Measurements from ENCODE around the gene ATP2B2.

ATP2B2 gene

GRCh38 chr3:10317311-10317960 is 187.9 kb downstream of the ATP2B2 start:
- Histone ChIP-seq H3K4me3 (ENCODE audit: low read length) (no peak overlapping the region), H3K4me1 (ENCODE audit: control insufficient read depth, insufficient read depth, low read length) (no peaks in the 10 kb centered on the region), H3K27ac (ENCODE audit: low read length) (no peak overlapping the region), H3K27me3 (ENCODE audit: control insufficient read depth, insufficient read depth, low read length) (no peaks in the 10 kb centered on the region), H3K9me3 (ENCODE audit: control insufficient read depth, insufficient read depth, low read length) (no peaks in the 10 kb centered on the region), H3K36me3 (ENCODE audit: control insufficient read depth, insufficient read depth, low read length) (peaks cover 38% of the 10 kb centered on the region)
- DNase-seq (ENCODE audit: low read depth, low spot score): no peak
- no CpG with 5 or more reads among the region's 4 CpGs for WGBS (ENCODE audit: insufficient coverage, insufficient read length)

DNA sequence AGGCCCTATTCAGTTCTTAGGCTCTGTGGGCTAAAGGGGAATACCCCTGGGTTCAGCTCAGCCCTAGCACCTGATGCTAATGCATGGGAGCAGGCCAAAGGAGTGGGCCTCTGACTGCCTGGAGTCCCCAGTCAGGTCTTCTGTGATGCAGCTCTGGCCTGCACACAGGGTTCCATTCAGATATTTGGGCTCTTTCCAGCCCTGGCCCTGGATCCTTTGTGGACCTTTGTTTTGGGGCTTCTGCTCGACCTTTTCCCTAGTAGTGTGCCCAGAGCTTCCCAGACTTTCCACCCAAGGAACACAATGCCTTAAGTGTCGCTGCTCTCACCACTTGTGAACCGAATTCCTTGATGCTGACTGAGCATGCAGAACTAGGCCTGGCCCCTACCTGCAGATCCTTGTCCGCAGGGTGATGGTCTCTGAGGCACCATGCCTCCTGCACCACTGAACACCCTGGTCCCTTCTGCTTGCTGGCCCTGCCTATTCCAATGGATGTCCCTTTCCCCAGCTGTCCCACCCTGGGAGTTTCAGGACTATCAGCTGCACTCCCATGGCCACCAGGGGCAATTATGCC is 189.5 kb downstream of the ATP2B2 start:
- peaks cover 48% of the 10 kb centered on the region for H3K36me3 ChIP-seq (ENCODE audit: control insufficient read depth, insufficient read depth, low read length)
- H3K4me1 ChIP-seq (ENCODE audit: control insufficient read depth, insufficient read depth, low read length): no peaks in the 10 kb centered on the region
- no peaks in the 10 kb centered on the region for H3K9me3 ChIP-seq (ENCODE audit: control insufficient read depth, insufficient read depth, low read length)
- WGBS (ENCODE audit: insufficient coverage, insufficient read length): no CpG with 5 or more reads among the region's 4 CpGs
- DNase-seq (ENCODE audit: low read depth, low spot score): no peak
- H3K27me3 ChIP-seq (ENCODE audit: control insufficient read depth, insufficient read depth, low read length): no peaks in the 10 kb centered on the region
- no peak overlapping the region for H3K27ac ChIP-seq (ENCODE audit: low read length)
- H3K4me3 ChIP-seq (ENCODE audit: low read length): no peak overlapping the region

DNA sequence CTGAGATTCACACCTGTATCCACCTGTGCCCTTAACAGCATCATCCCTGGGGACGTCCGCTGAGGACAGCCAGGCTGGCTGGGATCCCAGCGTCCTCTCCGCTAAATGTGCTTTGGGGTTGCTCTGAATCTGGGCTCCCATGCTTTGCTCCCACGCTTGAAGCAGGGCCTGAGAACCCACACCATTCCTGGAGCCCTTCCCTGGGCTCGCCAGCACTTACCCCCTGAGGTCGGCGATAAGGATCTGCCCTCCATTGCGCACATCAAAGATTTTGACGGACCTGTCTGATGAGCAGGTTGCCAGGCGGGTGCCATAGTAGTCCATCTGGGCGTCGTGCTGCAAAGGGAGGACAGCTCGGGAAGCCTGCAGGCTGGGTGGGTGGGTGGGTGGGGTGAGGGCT is 190.3 kb downstream of the ATP2B2 start:
- Histone ChIP-seq H3K9me3 (ENCODE audit: control insufficient read depth, insufficient read depth, low read length) (no peaks in the 10 kb centered on the region), H3K4me3 (ENCODE audit: low read length) (no peak overlapping the region), H3K27ac (ENCODE audit: low read length) (no peak overlapping the region), H3K27me3 (ENCODE audit: control insufficient read depth, insufficient read depth, low read length) (no peaks in the 10 kb centered on the region), H3K4me1 (ENCODE audit: control insufficient read depth, insufficient read depth, low read length) (no peaks in the 10 kb centered on the region), H3K36me3 (ENCODE audit: control insufficient read depth, insufficient read depth, low read length) (peaks cover 52% of the 10 kb centered on the region)
- DNase-seq (ENCODE audit: low read depth, low spot score): no peak
- no CpG with 5 or more reads among the region's 14 CpGs for WGBS (ENCODE audit: insufficient coverage, insufficient read length)

- H3K9me3 ChIP-seq (ENCODE audit: control insufficient read depth, insufficient read depth, low read length): no peaks in the 10 kb centered on the region
- no peak overlapping the region for H3K4me3 ChIP-seq (ENCODE audit: low read length)
- WGBS (ENCODE audit: insufficient coverage, insufficient read length): no CpG with 5 or more reads among the region's 3 CpGs
- DNase-seq (ENCODE audit: low read depth, low spot score): no peak
- H3K27ac ChIP-seq (ENCODE audit: low read length): no peak overlapping the region
- H3K27me3 ChIP-seq (ENCODE audit: control insufficient read depth, insufficient read depth, low read length): no peaks in the 10 kb centered on the region
- no peaks in the 10 kb centered on the region for H3K4me1 ChIP-seq (ENCODE audit: control insufficient read depth, insufficient read depth, low read length)
- peaks cover 45% of the 10 kb centered on the region for H3K36me3 ChIP-seq (ENCODE audit: control insufficient read depth, insufficient read depth, low read length)
Observed at GRCh38 chr3:10312861-10313260, 192.5 kb downstream of the ATP2B2 start.

- no peak overlapping the region for H3K4me3 ChIP-seq (ENCODE audit: low read length)
- no CpG with 5 or more reads among the region's 10 CpGs for WGBS (ENCODE audit: insufficient coverage, insufficient read length)
- no peak overlapping the region for H3K27ac ChIP-seq (ENCODE audit: low read length)
- no peaks in the 10 kb centered on the region for H3K4me1 ChIP-seq (ENCODE audit: control insufficient read depth, insufficient read depth, low read length)
- no peak for DNase-seq (ENCODE audit: low read depth, low spot score)
- H3K27me3 ChIP-seq (ENCODE audit: control insufficient read depth, insufficient read depth, low read length): no peaks in the 10 kb centered on the region
- peaks cover 42% of the 10 kb centered on the region for H3K36me3 ChIP-seq (ENCODE audit: control insufficient read depth, insufficient read depth, low read length)
- no peaks in the 10 kb centered on the region for H3K9me3 ChIP-seq (ENCODE audit: control insufficient read depth, insufficient read depth, low read length)
Observed at GRCh38 chr3:10312391-10312790, 193.0 kb downstream of the ATP2B2 start.

- Histone ChIP-seq H3K27me3 (ENCODE audit: control insufficient read depth, insufficient read depth, low read length) (no peaks in the 10 kb centered on the region), H3K4me1 (ENCODE audit: control insufficient read depth, insufficient read depth, low read length) (no peaks in the 10 kb centered on the region), H3K27ac (ENCODE audit: low read length) (no peak overlapping the region), H3K4me3 (ENCODE audit: low read length) (no peak overlapping the region), H3K36me3 (ENCODE audit: control insufficient read depth, insufficient read depth, low read length) (peaks cover 42% of the 10 kb centered on the region), H3K9me3 (ENCODE audit: control insufficient read depth, insufficient read depth, low read length) (no peaks in the 10 kb centered on the region)
- no CpG with 5 or more reads among the region's 13 CpGs for WGBS (ENCODE audit: insufficient coverage, insufficient read length)
- DNase-seq (ENCODE audit: low read depth, low spot score): no peak
Observed at GRCh38 chr3:10311710-10312109, 193.7 kb downstream of the ATP2B2 start.

DNA sequence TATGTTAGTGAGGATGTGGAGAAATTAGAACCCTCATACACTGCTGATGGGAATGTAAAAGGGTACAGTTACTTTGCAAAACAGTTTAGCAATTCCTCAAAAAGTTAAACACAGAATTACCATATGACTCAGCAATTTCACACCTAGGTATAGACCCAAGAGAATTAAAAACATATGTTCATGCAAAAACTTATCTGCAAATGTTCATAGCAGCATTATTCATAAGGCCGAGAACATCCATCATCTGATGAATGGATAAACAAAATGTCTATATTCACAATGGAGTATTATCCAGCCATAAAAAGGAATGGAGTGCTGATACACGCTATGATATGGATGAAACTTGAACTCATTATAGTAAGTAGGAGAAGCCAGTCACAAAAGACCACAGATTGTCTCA is 194.8 kb downstream of the ATP2B2 start:
- H3K36me3 ChIP-seq (ENCODE audit: control insufficient read depth, insufficient read depth, low read length): peaks cover 36% of the 10 kb centered on the region
- whole genome bisulfite sequencing (ENCODE audit: insufficient coverage, insufficient read length): no CpG with 5 or more reads among the region's 2 CpGs
- no peak for DNase-seq (ENCODE audit: low read depth, low spot score)

DNA sequence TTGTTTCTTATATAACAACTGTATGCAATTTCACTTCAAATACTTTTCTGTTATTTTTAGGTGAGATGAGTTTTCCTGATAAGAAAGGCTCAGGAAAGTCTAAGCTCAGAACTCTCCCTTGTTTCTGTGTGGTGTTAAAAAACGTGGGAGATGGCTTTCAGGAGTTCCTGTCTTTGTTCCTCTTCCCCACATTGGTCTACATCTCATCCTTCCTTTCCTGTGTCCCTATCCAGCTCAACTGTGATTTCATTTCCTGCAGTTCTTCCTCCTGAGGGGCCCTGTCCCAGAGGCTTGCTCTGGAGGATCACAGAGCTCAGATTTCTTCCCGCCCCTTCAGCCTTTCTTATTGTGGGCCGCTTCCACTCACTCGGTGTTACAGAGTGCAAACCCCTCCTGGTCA is 195.7 kb downstream of the ATP2B2 start:
- Histone ChIP-seq H3K4me1 (ENCODE audit: control insufficient read depth, insufficient read depth, low read length) (no peaks in the 10 kb centered on the region), H3K27me3 (ENCODE audit: control insufficient read depth, insufficient read depth, low read length) (no peaks in the 10 kb centered on the region), H3K27ac (ENCODE audit: low read length) (no peak overlapping the region), H3K4me3 (ENCODE audit: low read length) (no peak overlapping the region), H3K36me3 (ENCODE audit: control insufficient read depth, insufficient read depth, low read length) (peaks cover 36% of the 10 kb centered on the region), H3K9me3 (ENCODE audit: control insufficient read depth, insufficient read depth, low read length) (no peaks in the 10 kb centered on the region)
- no peak for DNase-seq (ENCODE audit: low read depth, low spot score)
- WGBS (ENCODE audit: insufficient coverage, insufficient read length): no CpG with 5 or more reads among the region's 4 CpGs

More for the DNA sequence above, 194.8 kb downstream of the ATP2B2 start:
- H3K27me3 ChIP-seq (ENCODE audit: control insufficient read depth, insufficient read depth, low read length): no peaks in the 10 kb centered on the region
- no peaks in the 10 kb centered on the region for H3K4me1 ChIP-seq (ENCODE audit: control insufficient read depth, insufficient read depth, low read length)
- H3K9me3 ChIP-seq (ENCODE audit: control insufficient read depth, insufficient read depth, low read length): no peaks in the 10 kb centered on the region
- no peak overlapping the region for H3K27ac ChIP-seq (ENCODE audit: low read length)
- H3K4me3 ChIP-seq (ENCODE audit: low read length): no peak overlapping the region

- no peaks in the 10 kb centered on the region for H3K4me1 ChIP-seq (ENCODE audit: control insufficient read depth, insufficient read depth, low read length)
- no CpG with 5 or more reads among the region's 7 CpGs for WGBS (ENCODE audit: insufficient coverage, insufficient read length)
- no peaks in the 10 kb centered on the region for H3K9me3 ChIP-seq (ENCODE audit: control insufficient read depth, insufficient read depth, low read length)
- H3K27me3 ChIP-seq (ENCODE audit: control insufficient read depth, insufficient read depth, low read length): no peaks in the 10 kb centered on the region
- peaks cover 34% of the 10 kb centered on the region for H3K36me3 ChIP-seq (ENCODE audit: control insufficient read depth, insufficient read depth, low read length)
- no peak for DNase-seq (ENCODE audit: low read depth, low spot score)
- no peak overlapping the region for H3K27ac ChIP-seq (ENCODE audit: low read length)
- H3K4me3 ChIP-seq (ENCODE audit: low read length): no peak overlapping the region
Observed at GRCh38 chr3:10308678-10309077, 196.7 kb downstream of the ATP2B2 start.

DNA sequence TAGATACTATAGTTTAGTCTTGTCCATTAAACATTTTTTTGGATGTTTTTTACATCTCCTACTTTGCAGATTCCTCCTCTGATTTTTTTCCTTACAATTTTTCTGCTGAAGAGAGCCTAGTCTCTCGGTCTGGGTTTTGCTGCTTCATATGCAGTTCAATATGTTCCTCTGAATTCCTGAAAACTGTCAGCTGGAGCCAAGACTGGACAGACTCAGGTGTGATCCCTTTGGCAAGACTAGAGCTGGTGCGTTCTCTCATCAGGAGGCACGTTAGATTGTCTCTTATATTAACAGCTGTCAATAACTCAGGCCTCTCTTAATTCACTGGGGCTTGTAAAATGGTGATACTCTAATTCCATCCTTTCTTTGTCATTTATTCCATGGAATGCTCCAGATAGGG is 199.2 kb downstream of the ATP2B2 start:
- Histone ChIP-seq H3K27me3 (ENCODE audit: control insufficient read depth, insufficient read depth, low read length) (no peaks in the 10 kb centered on the region), H3K4me3 (ENCODE audit: low read length) (no peak overlapping the region), H3K36me3 (ENCODE audit: control insufficient read depth, insufficient read depth, low read length) (peaks cover 24% of the 10 kb centered on the region; the same call in 1 of the 2 replicates), H3K27ac (ENCODE audit: low read length) (no peak overlapping the region), H3K4me1 (ENCODE audit: control insufficient read depth, insufficient read depth, low read length) (no peaks in the 10 kb centered on the region), H3K9me3 (ENCODE audit: control insufficient read depth, insufficient read depth, low read length) (no peaks in the 10 kb centered on the region)
- DNase-seq (ENCODE audit: low read depth, low spot score): no peak
- WGBS (ENCODE audit: insufficient coverage, insufficient read length): no CpG with 5 or more reads among the region's 3 CpGs

DNA sequence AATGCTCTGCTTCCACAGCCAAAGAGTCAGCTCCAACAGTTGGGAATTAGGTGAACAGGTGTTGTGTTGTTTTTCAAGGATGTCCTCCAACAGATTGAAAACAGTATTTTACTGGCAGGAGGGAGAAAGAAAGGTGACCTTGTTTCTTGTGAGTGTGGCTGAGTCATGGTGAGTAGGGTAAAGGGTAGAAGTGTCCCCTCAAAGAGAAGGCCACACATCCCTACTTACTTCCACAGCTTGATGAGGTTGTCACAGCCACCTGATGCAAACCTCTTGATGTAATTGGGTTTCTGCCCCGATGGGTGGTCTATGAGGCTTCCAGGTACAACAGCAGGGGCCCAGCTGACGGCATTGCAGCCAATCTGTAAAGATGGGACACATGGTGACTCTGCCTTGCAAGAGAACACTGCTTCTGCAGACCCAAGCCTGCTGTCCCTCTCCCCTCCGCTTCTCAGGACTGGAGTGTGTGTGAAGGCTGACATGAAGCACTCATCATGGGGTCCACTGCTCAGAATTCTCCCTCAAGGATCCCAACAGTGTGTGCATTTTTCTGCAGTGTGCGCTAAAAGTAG is 200.0 kb downstream of the ATP2B2 start:
- Histone ChIP-seq H3K27ac (ENCODE audit: low read length) (no peak overlapping the region), H3K4me3 (ENCODE audit: low read length) (no peak overlapping the region), H3K36me3 (ENCODE audit: control insufficient read depth, insufficient read depth, low read length) (peaks cover 22% of the 10 kb centered on the region; the same call in 1 of the 2 replicates), H3K27me3 (ENCODE audit: control insufficient read depth, insufficient read depth, low read length) (no peaks in the 10 kb centered on the region), H3K9me3 (ENCODE audit: control insufficient read depth, insufficient read depth, low read length) (no peaks in the 10 kb centered on the region), H3K4me1 (ENCODE audit: control insufficient read depth, insufficient read depth, low read length) (no peaks in the 10 kb centered on the region)
- no CpG with 5 or more reads among the region's 4 CpGs for WGBS (ENCODE audit: insufficient coverage, insufficient read length)
- no peak for DNase-seq (ENCODE audit: low read depth, low spot score)

Data from iPS DF 6.9 (cell line).